GM23248 (cell line): ENCODE measurements around the gene CFAP299.

Experiments
- EZH2 ChIP-seq: fragments of 200-600 bp; sonication (generic); IDR thresholded peaks from 2 replicates; pipeline ENCODE4 v1.6.1; 2018; ENCODE audit warnings: antibody characterized with exemption, mild to moderate bottlenecking; ENCODE audit not compliant: insufficient read depth, poor library complexity, severe bottlenecking
- EZH2phosphoT487 ChIP-seq: fragments of 200-600 bp; sonication (generic); IDR thresholded peaks from 2 replicates; pipeline ENCODE4 v1.6.1; 2018; ENCODE audit warnings: antibody characterized with exemption, moderate library complexity, mild to moderate bottlenecking, low read depth; ENCODE audit not compliant: insufficient read depth

- no peak for TF ChIP-seq EZH2phosphoT487
- TF ChIP-seq EZH2 = no peak
Measured at GRCh38 chr4:80925293-80925692, 589.8 kb downstream of the CFAP299 start.
